Activated naive CD4-positive, alpha-beta T cell treated with anti-CD3 and anti-CD28 coated beads, Interleukin-2, amount 50 U/mL, for 72 hours (primary cell): ENCODE measurements around the gene RFX3. TPM values are rescaled to one million over a fixed set of nuclear protein-coding genes. Genes with fewer than 3 reads are reported as not detected.
A peak's percentile ranks its signal among the peaks of the same experiment; 100 is the strongest.
"Not testable (repeated sequence)": the region's sequence is repeated elsewhere in the genome, so short reads cannot be mapped to it uniquely, and the experiment has no call there.

ENCODE experiments used
- ATAC-seq, 2 donors: fragments of 150-1000 bp; cut with Tn5 transposase; 2 replicates each; pipeline ENCODE4 v1.10.0; 2021; ENCODE audit warnings: mild to moderate bottlenecking in 2 of 2, moderate library complexity in 2 of 2
- DNase-seq, 2 donors: peaks; one replicate each; pipeline ENCODE4 v3.0.0; 2021 to 2022; ENCODE audit warnings: low spot score in 2 of 2
- H3K27ac Mint-ChIP-seq, 2 donors: one replicate each; pipeline ENCODE4 v1.8.0; 2022; ENCODE audit warnings: mild to moderate bottlenecking in 2 of 2, mixed read lengths in 2 of 2
- H3K36me3 Mint-ChIP-seq, 2 donors: one replicate each; pipeline ENCODE4 v1.8.0; 2022; ENCODE audit warnings: mixed read lengths in 2 of 2
- H3K9me3 Mint-ChIP-seq, 2 donors: one replicate each; pipeline ENCODE4 v1.8.0; 2022; ENCODE audit warnings: mixed read lengths in 2 of 2
- total RNA-seq, 2 donors: library from RNA; stranded (reverse); gene quantifications; one replicate each; pipeline ENCODE4 v1.2.3, GENCODE V29; 2022

RFX3 gene
- total RNA-seq, 2 donors from 2014 or later: 10.0 to 14.2 TPM

GRCh38 chr9:3321186-3321585 is 204.6 kb downstream of the RFX3 start:
- Mint-ChIP-seq H3K36me3 (peaks cover 19 to 20% of the 10 kb centered on the region in 2 donors), H3K9me3 (peaks cover 0 to 4% of the 10 kb centered on the region in 2 donors), H3K27ac (no peak overlapping the region)
- DNase-seq (no peak), ATAC-seq (no peak)

- H3K27ac Mint-ChIP-seq, H3K9me3 Mint-ChIP-seq, ATAC-seq, DNase-seq: not testable (repeated sequence)
- H3K36me3 Mint-ChIP-seq: peaks cover 4 to 18% of the 10 kb centered on the region in 2 donors
Measured at GRCh38 chr9:3312595-3312994, 213.2 kb downstream of the RFX3 start.

GRCh38 chr9:3308609-3309008 is 217.2 kb downstream of the RFX3 start:
- ATAC-seq (no peak), DNase-seq (no peak)
- peaks cover 14 to 17% of the 10 kb centered on the region in 2 donors for H3K9me3 Mint-ChIP-seq
- peaks cover 12 to 17% of the 10 kb centered on the region in 2 donors for H3K36me3 Mint-ChIP-seq
- no peak overlapping the region for H3K27ac Mint-ChIP-seq

- H3K9me3 Mint-ChIP-seq: peaks cover 14% of the 10 kb centered on the region in 2 donors
- ATAC-seq: peak in 1 of 2 donors; percentile 68
- H3K27ac Mint-ChIP-seq: peak overlapping the region in 1 of 2 donors; percentile 52
- not testable (repeated sequence) for DNase-seq
- peaks cover 12 to 13% of the 10 kb centered on the region in 2 donors for H3K36me3 Mint-ChIP-seq
Measured at GRCh38 chr9:3304388-3304787, 221.4 kb downstream of the RFX3 start.

- Mint-ChIP-seq H3K9me3 (peaks cover 2 to 5% of the 10 kb centered on the region in 2 donors), H3K27ac (no peak overlapping the region), H3K36me3 (peaks cover 5 to 6% of the 10 kb centered on the region in 2 donors)
- ATAC-seq (no peak), DNase-seq (no peak)
Measured at GRCh38 chr9:3299872-3300271, 225.9 kb downstream of the RFX3 start.

GRCh38 chr9:3296536-3296935 is 229.3 kb downstream of the RFX3 start:
- Mint-ChIP-seq H3K36me3 (no peaks in the 10 kb centered on the region), H3K9me3 (no peaks in the 10 kb centered on the region), H3K27ac (no peak overlapping the region)
- DNase-seq: no peak
- ATAC-seq: no peak

GRCh38 chr9:3292311-3292710 is 233.5 kb downstream of the RFX3 start:
- Mint-ChIP-seq H3K36me3 (peaks cover 8% of the 10 kb centered on the region in 2 donors), H3K27ac (no peak overlapping the region), H3K9me3 (peaks cover 0 to 7% of the 10 kb centered on the region in 2 donors)
- ATAC-seq: no peak
- no peak for DNase-seq

- Mint-ChIP-seq H3K27ac (no peak overlapping the region), H3K9me3 (peaks cover 0 to 7% of the 10 kb centered on the region in 2 donors), H3K36me3 (peaks cover 8 to 16% of the 10 kb centered on the region in 2 donors)
- ATAC-seq (no peak), DNase-seq (no peak)
Measured at GRCh38 chr9:3290231-3290840, 235.5 kb downstream of the RFX3 start.

GRCh38 chr9:3288686-3289085 is 237.1 kb downstream of the RFX3 start:
- DNase-seq: no peak
- H3K9me3 Mint-ChIP-seq: peaks cover 0 to 7% of the 10 kb centered on the region in 2 donors
- no peak for ATAC-seq
- peaks cover 8 to 16% of the 10 kb centered on the region in 2 donors for H3K36me3 Mint-ChIP-seq
- H3K27ac Mint-ChIP-seq: no peak overlapping the region

GRCh38 chr9:3285365-3286161 is 240.2 kb downstream of the RFX3 start:
- ATAC-seq (no peak), DNase-seq (no peak)
- peaks cover 20 to 24% of the 10 kb centered on the region in 2 donors for H3K36me3 Mint-ChIP-seq
- no peak overlapping the region for H3K27ac Mint-ChIP-seq
- peaks cover 0 to 7% of the 10 kb centered on the region in 2 donors for H3K9me3 Mint-ChIP-seq

- no peaks in the 10 kb centered on the region for H3K9me3 Mint-ChIP-seq
- no peak for ATAC-seq
- H3K27ac Mint-ChIP-seq: no peak overlapping the region
- DNase-seq: no peak
- peaks cover 17% of the 10 kb centered on the region in 2 donors for H3K36me3 Mint-ChIP-seq
Measured at GRCh38 chr9:3282365-3282764, 243.4 kb downstream of the RFX3 start.

GRCh38 chr9:3281399-3281798 is 244.4 kb downstream of the RFX3 start:
- Mint-ChIP-seq H3K27ac (no peak overlapping the region), H3K9me3 (no peaks in the 10 kb centered on the region), H3K36me3 (peaks cover 9 to 17% of the 10 kb centered on the region in 2 donors)
- ATAC-seq: no peak
- no peak for DNase-seq

GRCh38 chr9:3277200-3277599 is 248.6 kb downstream of the RFX3 start:
- ATAC-seq (no peak), DNase-seq (no peak)
- Mint-ChIP-seq H3K9me3 (no peaks in the 10 kb centered on the region), H3K27ac (no peak overlapping the region), H3K36me3 (peaks cover 5 to 10% of the 10 kb centered on the region in 2 donors)

- peaks cover 13 to 22% of the 10 kb centered on the region in 2 donors for H3K36me3 Mint-ChIP-seq
- ATAC-seq (no peak), DNase-seq (no peak)
- H3K9me3 Mint-ChIP-seq: no peaks in the 10 kb centered on the region
- peak overlapping the region in 1 of 2 donors; percentile 7 for H3K27ac Mint-ChIP-seq
Measured at GRCh38 chr9:3271581-3271980, 254.2 kb downstream of the RFX3 start.

GRCh38 chr9:3271157-3271556 is 254.6 kb downstream of the RFX3 start:
- ATAC-seq: no peak
- no peak for DNase-seq
- H3K36me3 Mint-ChIP-seq: peaks cover 13 to 22% of the 10 kb centered on the region in 2 donors
- H3K27ac Mint-ChIP-seq: peak overlapping the region in 1 of 2 donors; percentile 7
- no peaks in the 10 kb centered on the region for H3K9me3 Mint-ChIP-seq

GRCh38 chr9:3268223-3268622 is 257.6 kb downstream of the RFX3 start:
- Mint-ChIP-seq H3K9me3 (no peaks in the 10 kb centered on the region), H3K36me3 (peaks cover 13 to 29% of the 10 kb centered on the region in 2 donors)

GRCh38 chr9:3263698-3264097 is 262.1 kb downstream of the RFX3 start:
- peak overlapping the region in 1 of 2 donors; percentile 68 for H3K27ac Mint-ChIP-seq
- DNase-seq (no peak), ATAC-seq (no peak)
- peaks cover 0 to 7% of the 10 kb centered on the region in 2 donors for H3K36me3 Mint-ChIP-seq
- no peaks in the 10 kb centered on the region for H3K9me3 Mint-ChIP-seq

More at GRCh38 chr9:3268223-3268622, 257.6 kb downstream of the RFX3 start:
- ATAC-seq: no peak
- DNase-seq: no peak
- H3K27ac Mint-ChIP-seq: no peak overlapping the region
